HEK293 (cell line): Measurements from ENCODE around the gene SLC35C1.

Source experiments
- CTCF ChIA-PET: fragments of 350-600 bp; formaldehyde crosslinking; extraction: SDS; loops from one replicate; lab custom pipeline; 2021; ENCODE audit warnings: antibody characterized with exemption; lab: Yijun Ruan, JAX
- POLR2A ChIA-PET: fragments of 300-600 bp; formaldehyde crosslinking; extraction: SDS; loops from one replicate; lab custom pipeline; 2020; ENCODE audit warnings: antibody characterized with exemption, inconsistent platforms; lab: Yijun Ruan, JAX
- H3K27ac ChIP-seq: fragments of 200-500 bp; sonication (Bioruptor generic); 2 replicates; pipeline ENCODE4 v1.5.1; 2014; ENCODE audit warnings: low read depth, low read length, control low read depth, inconsistent platforms; ENCODE audit errors: extremely low read depth
- H3K36me3 ChIP-seq, 2 experiments: fragments of 200-500 bp in 1 of 2; sonication (Bioruptor generic) in 1 of 2; 1 replicate in 1 of 2; 2 replicates in 1 of 2; pipeline ENCODE4 v1.5.1; 2014 to 2017; ENCODE audit warnings: inconsistent platforms in 2 of 2, low read length in 2 of 2; ENCODE audit not compliant: control insufficient read depth in 2 of 2, insufficient read depth in 1 of 2
- H3K4me1 ChIP-seq: fragments of 200-500 bp; sonication (Bioruptor generic); 2 replicates; pipeline ENCODE4 v1.5.1; 2014; ENCODE audit warnings: mild to moderate bottlenecking, low read length, inconsistent platforms; ENCODE audit not compliant: control insufficient read depth, insufficient read depth
- H3K4me3 ChIP-seq: 2 replicates; pipeline ENCODE4 v1.5.1; 2011; ENCODE audit warnings: low read depth, mild to moderate bottlenecking, control low read depth, low read length, moderate library complexity
- H3K9me3 ChIP-seq: fragments of 200-500 bp; sonication (Bioruptor generic); 2 replicates; pipeline ENCODE4 v1.5.1; 2014; ENCODE audit warnings: low read depth, low read length, inconsistent platforms; ENCODE audit not compliant: control insufficient read depth, insufficient read depth
- ATF2 ChIP-seq: fragments of 450-650 bp; formaldehyde crosslinking; IDR thresholded peaks from 2 replicates; pipeline ENCODE4 v1.5.1; 2016; ENCODE audit warnings: missing biosample characterization, missing genetic modification characterization, low read depth
- BCL6B ChIP-seq: fragments of 450-650 bp; formaldehyde crosslinking; IDR thresholded peaks from 2 replicates; pipeline ENCODE4 v1.5.1; 2017; ENCODE audit warnings: missing biosample characterization, missing genetic modification characterization
- FEZF1 ChIP-seq: fragments of 450-650 bp; formaldehyde crosslinking; IDR thresholded peaks from 2 replicates; pipeline ENCODE4 v1.5.1; 2016; ENCODE audit warnings: missing biosample characterization, missing genetic modification characterization
- HOXC10 ChIP-seq: sonication (generic); formaldehyde crosslinking; IDR thresholded peaks from 2 replicates; pipeline ENCODE4 v1.8.1; 2023; ENCODE audit warnings: mild to moderate bottlenecking, missing genetic modification reagents
- HOXD13 ChIP-seq: sonication (generic); formaldehyde crosslinking; IDR thresholded peaks from 2 replicates; pipeline ENCODE4 v1.8.0; 2022; ENCODE audit warnings: missing genetic modification reagents, borderline replicate concordance
- INSM2 ChIP-seq: fragments of 450-650 bp; formaldehyde crosslinking; IDR thresholded peaks from 2 replicates; pipeline ENCODE4 v1.5.1; 2016; ENCODE audit warnings: missing biosample characterization, missing genetic modification characterization
- MEIS1 ChIP-seq: sonication (generic); formaldehyde crosslinking; IDR thresholded peaks from 2 replicates; pipeline ENCODE4 v1.8.1; 2022; ENCODE audit warnings: missing genetic modification reagents, mild to moderate bottlenecking, borderline replicate concordance
- MZF1 ChIP-seq: fragments of 450-650 bp; formaldehyde crosslinking; IDR thresholded peaks from 2 replicates; pipeline ENCODE4 v1.5.1; 2017; ENCODE audit warnings: missing biosample characterization, missing genetic modification characterization, borderline replicate concordance
- OSR2 ChIP-seq: fragments of 450-650 bp; formaldehyde crosslinking; IDR thresholded peaks from 2 replicates; pipeline ENCODE4 v1.5.1; 2016; ENCODE audit warnings: missing biosample characterization, missing genetic modification characterization
- SP2 ChIP-seq: fragments of 450-650 bp; formaldehyde crosslinking; IDR thresholded peaks from 2 replicates; pipeline ENCODE4 v1.5.1; 2016; ENCODE audit warnings: missing biosample characterization, missing genetic modification characterization
- SP7 ChIP-seq: fragments of 450-650 bp; formaldehyde crosslinking; IDR thresholded peaks from 2 replicates; pipeline ENCODE4 v1.5.1; 2016; ENCODE audit warnings: missing biosample characterization, missing genetic modification characterization
- TCF7L2 ChIP-seq: IDR thresholded peaks from 2 replicates; pipeline ENCODE4 v1.6.1; 2011; ENCODE audit warnings: low read depth, mild to moderate bottlenecking, inconsistent platforms, low read length, moderate library complexity, borderline replicate concordance
- WT1 ChIP-seq: fragments of 450-650 bp; formaldehyde crosslinking; IDR thresholded peaks from 2 replicates; pipeline ENCODE4 v1.5.1; 2016; ENCODE audit warnings: missing biosample characterization, missing genetic modification characterization
- ZBTB21 ChIP-seq: fragments of 450-650 bp; formaldehyde crosslinking; IDR thresholded peaks from 2 replicates; pipeline ENCODE4 v1.5.1; 2017; ENCODE audit warnings: missing biosample characterization, missing genetic modification characterization
- ZBTB8A ChIP-seq: fragments of 450-650 bp; formaldehyde crosslinking; IDR thresholded peaks from 2 replicates; pipeline ENCODE4 v1.5.1; 2016; ENCODE audit warnings: missing biosample characterization, missing genetic modification characterization
- ZNF148 ChIP-seq: fragments of 450-650 bp; formaldehyde crosslinking; IDR thresholded peaks from 2 replicates; pipeline ENCODE4 v1.5.0; 2017; ENCODE audit warnings: missing biosample characterization, missing genetic modification characterization, borderline replicate concordance
- ZNF211 ChIP-seq: fragments of 450-650 bp; formaldehyde crosslinking; IDR thresholded peaks from 2 replicates; pipeline ENCODE4 v1.5.1; 2016; ENCODE audit warnings: low read depth, missing biosample characterization, missing genetic modification characterization
- ZNF626 ChIP-seq: fragments of 450-650 bp; sonication (Bioruptor Pico); formaldehyde crosslinking; IDR thresholded peaks from 2 replicates; pipeline ENCODE4 v1.5.1; 2018; ENCODE audit warnings: missing biosample characterization, missing genetic modification characterization, inconsistent platforms
- ZNF629 ChIP-seq: fragments of 450-650 bp; formaldehyde crosslinking; IDR thresholded peaks from 2 replicates; pipeline ENCODE4 v1.5.1; 2017; ENCODE audit warnings: missing biosample characterization, missing genetic modification characterization
- ZNF654 ChIP-seq: fragments of 450-650 bp; formaldehyde crosslinking; IDR thresholded peaks from 2 replicates; pipeline ENCODE4 v1.5.1; 2016; ENCODE audit warnings: low read depth, missing biosample characterization, missing genetic modification characterization
- ZNF707 ChIP-seq: fragments of 450-650 bp; formaldehyde crosslinking; IDR thresholded peaks from 2 replicates; pipeline ENCODE4 v1.5.1; 2016; ENCODE audit warnings: missing biosample characterization, missing genetic modification characterization
- ZNF776 ChIP-seq: fragments of 450-650 bp; formaldehyde crosslinking; IDR thresholded peaks from 2 replicates; pipeline ENCODE4 v1.5.0; 2017; ENCODE audit warnings: missing biosample characterization, missing genetic modification characterization, borderline replicate concordance
- ZNF791 ChIP-seq: fragments of 450-650 bp; formaldehyde crosslinking; IDR thresholded peaks from 2 replicates; pipeline ENCODE4 v1.5.1; 2016; ENCODE audit warnings: missing biosample characterization, missing genetic modification characterization
- ZSCAN23 ChIP-seq: fragments of 450-650 bp; formaldehyde crosslinking; IDR thresholded peaks from 2 replicates; pipeline ENCODE4 v1.5.1; 2016; ENCODE audit warnings: missing biosample characterization, missing genetic modification characterization

SLC35C1 gene

GRCh38 chr11:45809456-45810395 is 4.8 kb downstream of the SLC35C1 start:
- Histone ChIP-seq H3K9me3 (no peaks in the 10 kb centered on the region), H3K27ac (no peak overlapping the region)
- ChIA-PET CTCF (interaction anchor here (0.9 kb wide), 1 partner anchor 9 kb away, joined by 3 read pairs; no protein-coding TSS in a partner anchor), POLR2A (interaction anchor here (1.5 kb wide), 1 partner anchor 37 kb away, joined by 3 read pairs; the partner anchor contains the start of gene CRY2)
- TF ChIP-seq ZNF776 (tag by site-specific recombination) (no peak), TCF7L2 (no peak), ATF2 (peak; percentile 88), ZBTB8A (no peak), OSR2 (tag by site-specific recombination) (0 out of 2 replicates have a peak, but pooled peaks have one; percentile 25), ZNF629 (tag by site-specific recombination) (peak; percentile 87), INSM2 (no peak), SP7 (tag by site-specific recombination) (0 out of 2 replicates have a peak, but pooled peaks have one; percentile 18), FEZF1 (tag by site-specific recombination) (peak; percentile 35), MZF1 (no peak), ZBTB21 (peak; percentile 92)
- TF ChIP-seq, all 188 proteins: peak for 6
- Histone ChIP-seq H3K4me3 (no peak overlapping the region), H3K36me3 (peaks cover 0 to 31% of the 10 kb centered on the region in 2 experiments; a peak in 1 of 3 replicates), H3K4me1 (peaks cover 5% of the 10 kb centered on the region)

GRCh38 chr11:45810431-45811108 is 5.6 kb downstream of the SLC35C1 start:
- Histone ChIP-seq H3K4me3 (no peak overlapping the region), H3K4me1 (peaks cover 3% of the 10 kb centered on the region), H3K27ac (no peak overlapping the region), H3K36me3 (peaks cover 0 to 31% of the 10 kb centered on the region in 2 experiments; a peak in 1 of 3 replicates)
- POLR2A ChIA-PET, result no interaction called here
- no peak for TF ChIP-seq ZNF654 (tag by site-specific recombination)
- no peak for TF ChIP-seq ZSCAN23 (tag by site-specific recombination)
- TF ChIP-seq WT1 (tag by site-specific recombination), result peak; percentile 47; the same call in 1 of the 2 replicates
- TF ChIP-seq SP2 (tag by site-specific recombination), result no peak
- TF ChIP-seq ZNF707 (tag by site-specific recombination), result no peak
- TF ChIP-seq ZNF626 (tag by site-specific recombination), result no peak
- TF ChIP-seq, all 188 proteins: peak for 1
- no peaks in the 10 kb centered on the region for H3K9me3 ChIP-seq
- CTCF ChIA-PET, result no interaction called here

GRCh38 chr11:45811109-45811435 is 6.1 kb downstream of the SLC35C1 start:
- H3K36me3 ChIP-seq, result peaks cover 0 to 31% of the 10 kb centered on the region in 2 experiments; a peak in 1 of 3 replicates
- POLR2A ChIA-PET, result no interaction called here
- H3K27ac ChIP-seq, result no peak overlapping the region
- CTCF ChIA-PET, result no interaction called here
- TF ChIP-seq ZNF211 (tag by site-specific recombination), result no peak
- TF ChIP-seq HOXD13, result no peak
- no peak for TF ChIP-seq MEIS1 (CRISPR knock-in tag)
- no peak for TF ChIP-seq ZNF148 (tag by site-specific recombination)
- TF ChIP-seq HOXC10 (CRISPR knock-in tag), result no peak
- TF ChIP-seq ZNF791 (tag by site-specific recombination), result no peak
- no peak for TF ChIP-seq BCL6B (tag by site-specific recombination)
- TF ChIP-seq, all 188 proteins: peak for 0
- H3K9me3 ChIP-seq, result no peaks in the 10 kb centered on the region
- H3K4me3 ChIP-seq, result no peak overlapping the region
- no peaks in the 10 kb centered on the region for H3K4me1 ChIP-seq
